ENCODE measurements around the gene ALKBH6. TPM values are rescaled to one million over a fixed set of nuclear protein-coding genes. Genes with fewer than 3 reads are reported as not detected.

Gene ALKBH6
- total and polyA plus RNA-seq, 2 experiments from 2014 or later, result 25.6 to 32.1 TPM

DNA sequence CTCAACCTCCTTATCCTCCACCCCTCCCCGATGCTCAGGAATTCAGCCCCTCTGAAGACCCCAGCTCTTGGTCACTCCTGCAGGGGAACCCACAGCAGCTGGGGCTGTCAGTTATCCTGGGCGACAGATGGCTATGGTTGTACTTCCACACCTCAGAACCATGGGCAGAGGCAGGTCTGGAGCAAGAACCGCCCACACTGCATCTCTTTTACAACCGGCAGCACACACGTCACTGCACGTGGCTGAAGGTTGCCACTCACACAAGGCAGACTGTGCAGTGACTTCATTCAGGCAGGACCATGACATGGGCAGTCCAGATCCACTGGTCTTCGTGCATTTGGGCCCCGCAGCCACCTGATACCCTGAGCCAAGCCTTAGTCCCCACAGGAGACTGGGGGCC is 40.5 kb downstream of the ALKBH6 start:
- TF ChIP-seq EZH2phosphoT487 (IDR thresholded peaks at IDR 0.05; ENCODE audit: insufficient read depth, low read depth) (no peak), EZH2 (IDR thresholded peaks at IDR 0.05; ENCODE audit: insufficient read depth, poor library complexity, severe bottlenecking) (no peak)
- Histone ChIP-seq H3F3A (ENCODE audit: insufficient read depth) (no peaks in the 10 kb centered on the region), H3K9me2 (ENCODE audit: insufficient read depth) (no peaks in the 10 kb centered on the region), H3K27me3 (replicated peaks; ENCODE audit: insufficient read depth) (no peaks in the 10 kb centered on the region), H3K36me3 (ENCODE audit: low read depth) (no peaks in the 10 kb centered on the region), H3K9me3 (ENCODE audit: low read depth) (no peaks in the 10 kb centered on the region), H3K9ac (no peak overlapping the region), H3K4me1 (ENCODE audit: insufficient read depth) (no peaks in the 10 kb centered on the region), H3K27ac (no peak overlapping the region), H2AFZ (no peak overlapping the region), H3K4me2 (ENCODE audit: unreplicated experiment) (no peak overlapping the region), H3K4me3 (no peak overlapping the region), H3K79me2 (ENCODE audit: insufficient read depth) (no peaks in the 10 kb centered on the region), H4K20me1 (ENCODE audit: insufficient read depth) (no peaks in the 10 kb centered on the region)
- peak; percentile 17 for DNase-seq
- in situ Hi-C loops (cut with MboI), result no loop called here
- 26 to 28% methylated on average over 8 of the region's 8 CpGs for WGBS, 2 experiments (ENCODE audit: low coverage in 1 of 2, low lambda C conversion rate in 2 of 2, missing lambda C conversion rate in 2 of 2)

- Histone ChIP-seq H3K27me3 (replicated peaks; ENCODE audit: insufficient read depth) (no peaks in the 10 kb centered on the region), H3K4me3 (no peak overlapping the region), H3K9me2 (ENCODE audit: insufficient read depth) (no peaks in the 10 kb centered on the region), H2AFZ (no peak overlapping the region), H3K4me2 (ENCODE audit: unreplicated experiment) (no peak overlapping the region), H3F3A (ENCODE audit: insufficient read depth) (no peaks in the 10 kb centered on the region), H4K20me1 (ENCODE audit: insufficient read depth) (no peaks in the 10 kb centered on the region), H3K9me3 (ENCODE audit: low read depth) (no peaks in the 10 kb centered on the region), H3K27ac (no peak overlapping the region), H3K36me3 (ENCODE audit: low read depth) (no peaks in the 10 kb centered on the region), H3K9ac (no peak overlapping the region), H3K79me2 (ENCODE audit: insufficient read depth) (no peaks in the 10 kb centered on the region), H3K4me1 (ENCODE audit: insufficient read depth) (no peaks in the 10 kb centered on the region)
- WGBS, 2 experiments (ENCODE audit: low coverage in 1 of 2, low lambda C conversion rate in 2 of 2, missing lambda C conversion rate in 2 of 2), result 62 to 64% methylated on average over 3 of the region's 3 CpGs
- DNase-seq, result no peak
- TF ChIP-seq EZH2phosphoT487 (IDR thresholded peaks at IDR 0.05; ENCODE audit: insufficient read depth, low read depth) (no peak), EZH2 (IDR thresholded peaks at IDR 0.05; ENCODE audit: insufficient read depth, poor library complexity, severe bottlenecking) (no peak)
- in situ Hi-C loops (cut with MboI), result no loop called here
Observed at GRCh38 chr19:35966771-35967170, 47.2 kb downstream of the ALKBH6 start.

DNA sequence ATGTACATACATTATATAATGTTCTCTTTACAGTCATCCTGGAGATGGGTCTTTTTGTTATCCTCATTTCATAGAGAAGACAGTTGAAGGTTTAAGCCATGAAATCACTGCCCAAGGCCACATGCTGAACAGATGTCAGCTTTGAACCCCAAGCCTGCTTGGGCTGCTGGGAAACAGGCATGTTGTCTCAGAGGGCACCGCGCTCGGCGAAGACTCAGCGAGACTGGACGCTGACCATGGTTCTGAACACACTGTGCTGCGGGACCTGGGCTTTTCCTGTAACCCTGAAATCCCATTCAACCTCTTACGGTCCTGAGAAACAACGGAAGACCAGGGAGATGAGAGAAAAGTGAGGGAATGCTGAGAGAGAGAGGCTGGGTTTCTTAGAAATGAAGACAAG is 50.5 kb downstream of the ALKBH6 start:
- Histone ChIP-seq H3K4me2 (ENCODE audit: unreplicated experiment) (no peak overlapping the region), H3K27me3 (replicated peaks; ENCODE audit: insufficient read depth) (peaks cover 13% of the 10 kb centered on the region), H3K4me1 (ENCODE audit: insufficient read depth) (no peaks in the 10 kb centered on the region), H2AFZ (no peak overlapping the region), H3K9ac (no peak overlapping the region), H4K20me1 (ENCODE audit: insufficient read depth) (no peaks in the 10 kb centered on the region), H3K9me2 (ENCODE audit: insufficient read depth) (no peaks in the 10 kb centered on the region), H3F3A (ENCODE audit: insufficient read depth) (no peaks in the 10 kb centered on the region), H3K79me2 (ENCODE audit: insufficient read depth) (no peaks in the 10 kb centered on the region), H3K27ac (no peak overlapping the region), H3K9me3 (ENCODE audit: low read depth) (no peaks in the 10 kb centered on the region), H3K4me3 (no peak overlapping the region), H3K36me3 (ENCODE audit: low read depth) (no peaks in the 10 kb centered on the region)
- in situ Hi-C loops (cut with MboI), result no loop called here
- TF ChIP-seq EZH2 (IDR thresholded peaks at IDR 0.05; ENCODE audit: insufficient read depth, poor library complexity, severe bottlenecking), result no peak
- no peak for TF ChIP-seq EZH2phosphoT487 (IDR thresholded peaks at IDR 0.05; ENCODE audit: insufficient read depth, low read depth)
- peak; percentile 74 for DNase-seq
- WGBS, 2 experiments (ENCODE audit: low coverage in 1 of 2, low lambda C conversion rate in 2 of 2, missing lambda C conversion rate in 2 of 2), result 20 to 31% methylated on average over 9 of the region's 9 CpGs

GRCh38 chr19:35960432-35960972 is 53.5 kb downstream of the ALKBH6 start:
- H3K4me1 ChIP-seq (ENCODE audit: insufficient read depth), result no peaks in the 10 kb centered on the region
- no peaks in the 10 kb centered on the region for H3F3A ChIP-seq (ENCODE audit: insufficient read depth)
- no peaks in the 10 kb centered on the region for H3K79me2 ChIP-seq (ENCODE audit: insufficient read depth)
- H3K27me3 ChIP-seq (replicated peaks; ENCODE audit: insufficient read depth), result peaks cover 19% of the 10 kb centered on the region
- TF ChIP-seq EZH2phosphoT487 (IDR thresholded peaks at IDR 0.05; ENCODE audit: insufficient read depth, low read depth), result no peak
- TF ChIP-seq EZH2 (IDR thresholded peaks at IDR 0.05; ENCODE audit: insufficient read depth, poor library complexity, severe bottlenecking), result no peak
- no peak overlapping the region for H3K4me2 ChIP-seq (ENCODE audit: unreplicated experiment)
- DNase-seq, result no peak
- no peak overlapping the region for H2AFZ ChIP-seq
- no peak overlapping the region for H3K4me3 ChIP-seq
- no peaks in the 10 kb centered on the region for H4K20me1 ChIP-seq (ENCODE audit: insufficient read depth)
- no peak overlapping the region for H3K27ac ChIP-seq
- H3K9me3 ChIP-seq (ENCODE audit: low read depth), result no peaks in the 10 kb centered on the region
- WGBS, 2 experiments (ENCODE audit: low coverage in 1 of 2, low lambda C conversion rate in 2 of 2, missing lambda C conversion rate in 2 of 2), result 86% methylated on average over 7 of the region's 7 CpGs
- H3K36me3 ChIP-seq (ENCODE audit: low read depth), result no peaks in the 10 kb centered on the region
- H3K9me2 ChIP-seq (ENCODE audit: insufficient read depth), result no peaks in the 10 kb centered on the region
- in situ Hi-C loops (cut with MboI), result no loop called here
- H3K9ac ChIP-seq, result no peak overlapping the region

DNA sequence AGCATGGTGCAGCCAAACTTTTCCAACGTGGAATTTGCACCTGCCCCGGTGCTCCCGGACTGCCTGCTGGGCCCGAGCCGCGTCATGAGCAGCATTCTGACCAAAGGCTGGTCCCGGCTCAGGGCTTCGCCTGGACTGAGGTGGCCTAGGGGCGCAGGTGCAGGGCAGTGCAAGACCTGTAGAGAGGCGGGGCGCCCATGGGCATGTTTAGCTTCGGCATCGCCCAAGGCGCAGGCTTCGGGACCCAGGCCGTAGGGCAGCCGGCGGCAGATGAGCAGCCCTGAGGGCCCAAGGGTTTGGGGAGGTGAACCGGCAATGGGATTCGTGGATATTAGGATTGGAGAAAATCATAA is 54.1 kb downstream of the ALKBH6 start:
- Histone ChIP-seq H3K4me1 (ENCODE audit: insufficient read depth) (no peaks in the 10 kb centered on the region), H2AFZ (no peak overlapping the region), H3K9me3 (ENCODE audit: low read depth) (no peaks in the 10 kb centered on the region), H3F3A (ENCODE audit: insufficient read depth) (no peaks in the 10 kb centered on the region), H4K20me1 (ENCODE audit: insufficient read depth) (no peaks in the 10 kb centered on the region), H3K4me2 (ENCODE audit: unreplicated experiment) (no peak overlapping the region), H3K9me2 (ENCODE audit: insufficient read depth) (no peaks in the 10 kb centered on the region), H3K27me3 (replicated peaks; ENCODE audit: insufficient read depth) (peaks cover 19% of the 10 kb centered on the region), H3K27ac (no peak overlapping the region), H3K36me3 (ENCODE audit: low read depth) (no peaks in the 10 kb centered on the region), H3K4me3 (no peak overlapping the region), H3K9ac (no peak overlapping the region), H3K79me2 (ENCODE audit: insufficient read depth) (no peaks in the 10 kb centered on the region)
- in situ Hi-C loops (cut with MboI), result no loop called here
- no peak for DNase-seq
- 32 to 41% methylated on average over 18 to 20 of the region's 20 CpGs for WGBS, 2 experiments (ENCODE audit: low coverage in 1 of 2, low lambda C conversion rate in 2 of 2, missing lambda C conversion rate in 2 of 2)
- no peak for TF ChIP-seq EZH2 (IDR thresholded peaks at IDR 0.05; ENCODE audit: insufficient read depth, poor library complexity, severe bottlenecking)

Other genes starting within 250 kb of the ALKBH6 start
- gene ARHGAP33, start 238.6 kb downstream of the ALKBH6 start, total RNA-seq (2014; rRNA removed; shearing (Covaris generic)), result 2.0 and 24.9 TPM in 2 replicates
- gene ARHGAP33, start 238.6 kb downstream of the ALKBH6 start, polyA plus RNA-seq (2016; fragmentation: Nextera tagmentation; extraction: Ambion mirVana), result 1.1 and 1.9 TPM in 2 replicates
- not detected in 2 replicates for gene PRODH2, start 201.4 kb downstream of the ALKBH6 start, total RNA-seq (2014; rRNA removed; shearing (Covaris generic))
- not detected in 2 replicates for gene PRODH2, start 201.4 kb downstream of the ALKBH6 start, polyA plus RNA-seq (2016; fragmentation: Nextera tagmentation; extraction: Ambion mirVana)
- gene NPHS1, start 161.7 kb downstream of the ALKBH6 start, total RNA-seq (2014; rRNA removed; shearing (Covaris generic)), result not detected in 2 replicates
- not detected in 2 replicates for gene NPHS1, start 161.7 kb downstream of the ALKBH6 start, polyA plus RNA-seq (2016; fragmentation: Nextera tagmentation; extraction: Ambion mirVana)
- gene KIRREL2, start 157.3 kb downstream of the ALKBH6 start, total RNA-seq (2014; rRNA removed; shearing (Covaris generic)), result not detected in 2 replicates
- not detected in 2 replicates for gene KIRREL2, start 157.3 kb downstream of the ALKBH6 start, polyA plus RNA-seq (2016; fragmentation: Nextera tagmentation; extraction: Ambion mirVana)
- gene APLP1, start 145.6 kb downstream of the ALKBH6 start, total RNA-seq (2014; rRNA removed; shearing (Covaris generic)), result 10.6 and 20.4 TPM in 2 replicates
- gene APLP1, start 145.6 kb downstream of the ALKBH6 start, polyA plus RNA-seq (2016; fragmentation: Nextera tagmentation; extraction: Ambion mirVana), result 16.7 and 16.8 TPM in 2 replicates
- gene NFKBID, start 113.7 kb downstream of the ALKBH6 start, total RNA-seq (2014; rRNA removed; shearing (Covaris generic)), result 5.0 and 7.6 TPM in 2 replicates
- gene NFKBID, start 113.7 kb downstream of the ALKBH6 start, polyA plus RNA-seq (2016; fragmentation: Nextera tagmentation; extraction: Ambion mirVana), result 3.9 and 7.1 TPM in 2 replicates
- gene HCST, start 111.7 kb downstream of the ALKBH6 start, total RNA-seq (2014; rRNA removed; shearing (Covaris generic)), result not detected in 2 replicates
- gene HCST, start 111.7 kb downstream of the ALKBH6 start, polyA plus RNA-seq (2016; fragmentation: Nextera tagmentation; extraction: Ambion mirVana), result 9.1 and 11.3 TPM in 2 replicates
- not detected in 2 replicates for gene TYROBP, start 105.9 kb downstream of the ALKBH6 start, total RNA-seq (2014; rRNA removed; shearing (Covaris generic))
- gene TYROBP, start 105.9 kb downstream of the ALKBH6 start, polyA plus RNA-seq (2016; fragmentation: Nextera tagmentation; extraction: Ambion mirVana), result not detected in 2 replicates
- gene LRFN3, start 77.8 kb downstream of the ALKBH6 start, total RNA-seq (2014; rRNA removed; shearing (Covaris generic)), result 5.3 and 9.4 TPM in 2 replicates
- gene LRFN3, start 77.8 kb downstream of the ALKBH6 start, polyA plus RNA-seq (2016; fragmentation: Nextera tagmentation; extraction: Ambion mirVana), result 7.1 and 7.5 TPM in 2 replicates
- gene SDHAF1, start 19.0 kb downstream of the ALKBH6 start, total RNA-seq (2014; rRNA removed; shearing (Covaris generic)), result 38.3 and 49.7 TPM in 2 replicates
- 17.2 and 20.3 TPM in 2 replicates for gene SDHAF1, start 19.0 kb downstream of the ALKBH6 start, polyA plus RNA-seq (2016; fragmentation: Nextera tagmentation; extraction: Ambion mirVana)
- gene SYNE4, start 5.4 kb downstream of the ALKBH6 start, total RNA-seq (2014; rRNA removed; shearing (Covaris generic)), result not detected in 2 replicates
- gene SYNE4, start 5.4 kb downstream of the ALKBH6 start, polyA plus RNA-seq (2016; fragmentation: Nextera tagmentation; extraction: Ambion mirVana), result 0.11 and 0.31 TPM in 2 replicates
- 10.9 and 14.9 TPM in 2 replicates for gene CLIP3, start 18.7 kb upstream of the ALKBH6 start, total RNA-seq (2014; rRNA removed; shearing (Covaris generic))
- gene CLIP3, start 18.7 kb upstream of the ALKBH6 start, polyA plus RNA-seq (2016; fragmentation: Nextera tagmentation; extraction: Ambion mirVana), result 48.2 and 49.0 TPM in 2 replicates
- gene THAP8, start 40.1 kb upstream of the ALKBH6 start, total RNA-seq (2014; rRNA removed; shearing (Covaris generic)), result 3.8 and 8.2 TPM in 2 replicates
- 11.8 and 12.8 TPM in 2 replicates for gene THAP8, start 40.1 kb upstream of the ALKBH6 start, polyA plus RNA-seq (2016; fragmentation: Nextera tagmentation; extraction: Ambion mirVana)
- 2.8 and 3.4 TPM in 2 replicates for gene WDR62, start 40.7 kb upstream of the ALKBH6 start, total RNA-seq (2014; rRNA removed; shearing (Covaris generic))
- 2.6 and 2.7 TPM in 2 replicates for gene WDR62, start 40.7 kb upstream of the ALKBH6 start, polyA plus RNA-seq (2016; fragmentation: Nextera tagmentation; extraction: Ambion mirVana)
- not detected in 2 replicates for gene OVOL3, start 96.9 kb upstream of the ALKBH6 start, total RNA-seq (2014; rRNA removed; shearing (Covaris generic))
- not detected in 2 replicates for gene OVOL3, start 96.9 kb upstream of the ALKBH6 start, polyA plus RNA-seq (2016; fragmentation: Nextera tagmentation; extraction: Ambion mirVana)
- 44.1 and 44.4 TPM in 2 replicates for gene POLR2I, start 100.7 kb upstream of the ALKBH6 start, total RNA-seq (2014; rRNA removed; shearing (Covaris generic))
- 130 and 143 TPM in 2 replicates for gene POLR2I, start 100.7 kb upstream of the ALKBH6 start, polyA plus RNA-seq (2016; fragmentation: Nextera tagmentation; extraction: Ambion mirVana)
- gene TBCB, start 101.3 kb upstream of the ALKBH6 start, total RNA-seq (2014; rRNA removed; shearing (Covaris generic)), result 221 and 304 TPM in 2 replicates
- gene TBCB, start 101.3 kb upstream of the ALKBH6 start, polyA plus RNA-seq (2016; fragmentation: Nextera tagmentation; extraction: Ambion mirVana), result 279 and 292 TPM in 2 replicates
- 540 and 588 TPM in 2 replicates for gene CAPNS1, start 125.9 kb upstream of the ALKBH6 start, total RNA-seq (2014; rRNA removed; shearing (Covaris generic))
- 344 and 353 TPM in 2 replicates for gene CAPNS1, start 125.9 kb upstream of the ALKBH6 start, polyA plus RNA-seq (2016; fragmentation: Nextera tagmentation; extraction: Ambion mirVana)
- 8.4 and 9.2 TPM in 2 replicates for gene COX7A1, start 138.2 kb upstream of the ALKBH6 start, total RNA-seq (2014; rRNA removed; shearing (Covaris generic))
- 93.2 and 95.6 TPM in 2 replicates for gene COX7A1, start 138.2 kb upstream of the ALKBH6 start, polyA plus RNA-seq (2016; fragmentation: Nextera tagmentation; extraction: Ambion mirVana)
- gene ZNF565, start 200.5 kb upstream of the ALKBH6 start, total RNA-seq (2014; rRNA removed; shearing (Covaris generic)), result 1.6 and 2.1 TPM in 2 replicates
- 2.6 and 3.4 TPM in 2 replicates for gene ZNF565, start 200.5 kb upstream of the ALKBH6 start, polyA plus RNA-seq (2016; fragmentation: Nextera tagmentation; extraction: Ambion mirVana)
- gene ZNF146, start 200.9 kb upstream of the ALKBH6 start, total RNA-seq (2014; rRNA removed; shearing (Covaris generic)), result 63.2 and 64.6 TPM in 2 replicates
- 55.7 and 60.0 TPM in 2 replicates for gene ZNF146, start 200.9 kb upstream of the ALKBH6 start, polyA plus RNA-seq (2016; fragmentation: Nextera tagmentation; extraction: Ambion mirVana)